ENCODE results near the gene RNF157. TPM values are rescaled to one million over a fixed set of nuclear protein-coding genes. Genes with fewer than 3 reads are reported as not detected.

Gene RNF157
- total RNA-seq, 1 experiment from 2014 or later = 4.0 TPM

- Histone ChIP-seq H3K27me3 (ENCODE audit: control insufficient read depth, insufficient read depth, low read length) (no peaks in the 10 kb centered on the region), H3K9me3 (ENCODE audit: control insufficient read depth, insufficient read depth, low read depth, low read length) (no peaks in the 10 kb centered on the region), H3K4me3 (ENCODE audit: low read depth in 2 of 2, low read length in 2 of 2) (no peak overlapping the region), H3K27ac (ENCODE audit: low read length) (no peak overlapping the region), H3K36me3 (ENCODE audit: control insufficient read depth, insufficient read depth, low read length) (no peaks in the 10 kb centered on the region), H3K4me1 (ENCODE audit: control insufficient read depth, insufficient read depth, low read length) (no peaks in the 10 kb centered on the region; the same call in 1 of the 2 replicates)
- ChIA-PET POLR2A (no interaction called here), CTCF (no interaction called here)
- TF ChIP-seq POLR2AphosphoS5 (IDR thresholded peaks at IDR 0.05; ENCODE audit: low read depth, low read length) = no peak
- no peak for TF ChIP-seq TCF7L2 (IDR thresholded peaks at IDR 0.05; ENCODE audit: low read depth, low read length)
- TF ChIP-seq SIN3A (IDR thresholded peaks at IDR 0.05; ENCODE audit: borderline replicate concordance, insufficient read depth, low read depth, low read length) = no peak
- no peak for TF ChIP-seq CTCF (IDR thresholded peaks at IDR 0.05)
- TF ChIP-seq REST (IDR thresholded peaks at IDR 0.05; ENCODE audit: insufficient read depth in 1 of 2, low read depth in 2 of 2, low read length in 1 of 2) = no peak
- DNase-seq (ENCODE audit: low read depth, low spot score) = no peak
- in situ Hi-C loops (cut with HindIII; ENCODE audit: low pct_unique_long_range_greater_than_20kb, low sequenced_read_pairs) (no loop called here), intact Hi-C loops (cut with micrococcal nuclease; ENCODE audit: unreplicated experiment) (no loop called here)
- no TSS peak for BruUV-seq (replicated peaks)
- 0 out of 2 replicates have a peak, but pooled peaks have one; percentile 33 for ATAC-seq
Measured at GRCh38 chr17:76131692-76132573, 108.4 kb downstream of the RNF157 start.

GRCh38 chr17:76131051-76131691 is 109.1 kb downstream of the RNF157 start:
- DNase-seq (ENCODE audit: low read depth, low spot score) (no peak), ATAC-seq (peak; percentile 53; the same call in 1 of the 2 replicates)
- no peaks in the 10 kb centered on the region for H3K36me3 ChIP-seq (ENCODE audit: control insufficient read depth, insufficient read depth, low read length)
- no peaks in the 10 kb centered on the region for H3K4me1 ChIP-seq (ENCODE audit: control insufficient read depth, insufficient read depth, low read length)
- H3K9me3 ChIP-seq (ENCODE audit: control insufficient read depth, insufficient read depth, low read depth, low read length) = no peaks in the 10 kb centered on the region
- TF ChIP-seq POLR2AphosphoS5 (IDR thresholded peaks at IDR 0.05; ENCODE audit: low read depth, low read length) (no peak), CTCF (IDR thresholded peaks at IDR 0.05) (no peak), SIN3A (IDR thresholded peaks at IDR 0.05; ENCODE audit: borderline replicate concordance, insufficient read depth, low read depth, low read length) (no peak), REST (IDR thresholded peaks at IDR 0.05; ENCODE audit: insufficient read depth in 1 of 2, low read depth in 2 of 2, low read length in 1 of 2) (no peak), TCF7L2 (IDR thresholded peaks at IDR 0.05; ENCODE audit: low read depth, low read length) (no peak)
- H3K27ac ChIP-seq (ENCODE audit: low read length) = no peak overlapping the region
- in situ Hi-C loops (cut with HindIII; ENCODE audit: low pct_unique_long_range_greater_than_20kb, low sequenced_read_pairs) = no loop called here
- ChIA-PET CTCF (interaction anchor here (0.9 kb wide), 1 partner anchor 9 kb away, joined by 3 read pairs; no protein-coding TSS in a partner anchor), POLR2A (interaction anchor here (0.7 kb wide), 1 partner anchor 77 kb away, joined by 3 read pairs; no protein-coding TSS in a partner anchor)
- no TSS peak for BruUV-seq (replicated peaks)
- no peaks in the 10 kb centered on the region for H3K27me3 ChIP-seq (ENCODE audit: control insufficient read depth, insufficient read depth, low read length)
- no peak overlapping the region for H3K4me3 ChIP-seq (ENCODE audit: low read depth in 2 of 2, low read length in 2 of 2)
- intact Hi-C loops (cut with micrococcal nuclease; ENCODE audit: unreplicated experiment) = no loop called here

Data from Panc1 (cell line).